Measurements from ENCODE around the gene PDLIM5. TPM values are rescaled to one million over a fixed set of nuclear protein-coding genes. Genes with fewer than 3 reads are reported as not detected.
"Not testable (repeated sequence)": the region's sequence is repeated elsewhere in the genome, so short reads cannot be mapped to it uniquely, and the experiment has no call there.

Gene PDLIM5
- total RNA-seq, 1 experiment from 2014 or later, result 35.2 TPM

DNA sequence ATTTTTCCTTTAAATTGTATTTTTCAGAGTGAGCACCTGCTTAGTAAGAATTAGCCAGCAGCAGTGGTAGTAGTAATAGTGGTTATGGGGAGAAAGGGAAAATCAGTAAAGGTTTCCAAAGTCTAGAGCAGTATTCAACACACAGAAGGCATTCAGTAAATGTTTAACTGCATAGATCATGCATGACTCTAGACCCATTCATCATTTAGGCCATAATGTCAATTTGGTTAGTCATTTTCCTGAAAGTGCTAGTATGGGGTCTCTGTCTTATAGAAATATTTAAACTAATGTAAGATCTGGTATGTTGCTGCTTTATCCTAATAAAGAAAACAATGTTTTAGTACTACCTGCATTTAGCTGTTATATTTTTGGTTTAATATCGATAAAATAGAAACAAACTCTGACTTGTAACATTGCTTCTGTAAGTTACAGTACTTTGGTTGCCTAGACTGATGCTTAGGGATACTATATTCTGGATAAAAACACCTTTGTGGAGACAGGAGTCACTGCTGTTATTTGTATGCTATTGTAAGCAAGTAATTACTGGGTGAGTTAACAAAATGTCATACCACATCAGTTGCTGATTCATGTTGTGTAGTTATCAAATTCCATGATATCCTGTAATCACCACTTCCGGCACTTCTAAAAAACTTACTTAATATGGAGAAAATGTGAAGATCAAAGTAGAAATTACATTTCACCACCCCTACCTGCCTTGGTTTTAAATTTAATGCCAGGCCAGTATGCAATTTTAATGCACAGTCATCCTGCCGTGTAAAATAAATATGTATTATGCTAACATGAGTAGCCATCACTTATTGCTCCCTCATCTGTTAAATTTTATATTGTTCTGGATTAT, 190.2 kb downstream of the PDLIM5 start:
- DNase-seq (ENCODE audit: low read depth), result peak; percentile 74
- in situ Hi-C loops (cut with HindIII; ENCODE audit: low pct_unique_long_range_greater_than_20kb, low sequenced_read_pairs), result no loop called here

DNA sequence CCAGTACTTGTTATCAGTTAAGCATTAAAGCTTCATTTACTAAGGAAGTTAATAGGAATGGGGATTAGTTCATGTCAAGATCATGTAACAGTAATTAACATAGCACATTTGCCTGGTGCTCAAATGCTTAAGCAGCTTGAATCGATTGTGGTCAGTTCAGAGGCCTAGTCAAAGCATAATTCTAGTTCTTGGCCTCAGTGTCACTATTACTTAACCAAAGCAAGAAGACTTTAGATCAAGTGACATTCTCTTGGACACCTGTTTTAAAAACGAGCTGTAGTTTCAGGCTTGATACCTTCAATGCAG, 190.8 kb downstream of the PDLIM5 start:
- in situ Hi-C loops (cut with HindIII; ENCODE audit: low pct_unique_long_range_greater_than_20kb, low sequenced_read_pairs), result no loop called here
- DNase-seq (ENCODE audit: low read depth), result no peak

DNA sequence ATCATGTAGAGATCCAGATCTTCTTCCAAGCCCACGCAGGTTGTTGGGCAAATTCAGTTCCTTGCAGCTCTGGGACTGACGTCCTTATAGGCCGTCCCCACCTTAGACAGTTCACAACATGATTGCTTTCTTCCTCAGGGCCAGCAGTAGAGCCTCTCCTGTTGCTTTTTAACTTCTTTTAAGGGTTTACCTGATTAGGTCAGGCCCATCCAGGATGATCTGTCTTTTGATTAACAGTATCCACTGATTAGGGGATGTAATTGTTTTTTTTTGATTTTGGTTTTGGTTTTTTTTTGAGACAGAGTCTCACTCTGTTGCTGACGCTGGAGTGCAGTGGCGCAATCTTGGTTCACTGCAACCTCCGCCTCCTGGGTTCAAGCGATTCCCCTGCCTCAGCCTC, 197.0 kb downstream of the PDLIM5 start:
- no peak for DNase-seq (ENCODE audit: low read depth)
- in situ Hi-C loops (cut with HindIII; ENCODE audit: low pct_unique_long_range_greater_than_20kb, low sequenced_read_pairs), result no loop called here

DNA sequence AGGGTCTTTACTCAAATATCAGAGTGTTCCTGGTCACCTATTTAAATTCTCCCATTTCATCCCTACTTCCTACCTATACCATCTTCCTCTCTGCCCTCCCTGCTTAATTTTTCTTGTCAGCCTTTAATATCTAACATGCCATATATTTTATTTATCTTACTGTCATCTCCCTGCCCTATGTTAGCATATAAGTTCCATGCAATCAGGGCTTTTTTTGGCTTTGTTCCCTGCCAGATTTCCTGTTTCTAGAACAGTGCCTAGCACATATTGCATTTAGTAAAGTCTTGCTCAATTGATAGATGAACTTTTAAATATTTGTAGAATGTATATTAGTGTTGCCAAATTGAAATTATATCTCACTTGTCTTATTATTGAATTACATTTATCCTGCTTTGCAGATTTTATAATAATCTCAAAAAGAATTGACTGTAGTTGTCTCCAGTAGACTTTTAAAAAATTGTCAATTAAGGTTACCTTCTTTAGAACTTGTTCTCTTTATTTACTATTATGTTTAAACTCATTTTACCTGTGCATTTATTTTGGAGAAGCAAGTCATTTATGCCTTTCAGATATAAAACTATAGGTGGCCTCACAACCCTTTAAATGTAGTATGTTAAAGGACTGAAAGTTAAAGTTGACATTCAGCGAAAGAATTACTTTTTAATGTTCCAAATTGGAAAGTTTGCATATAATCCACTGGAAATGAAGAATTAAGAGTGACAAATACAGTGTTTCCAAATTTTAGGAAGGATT, 197.8 kb downstream of the PDLIM5 start:
- in situ Hi-C loops (cut with HindIII; ENCODE audit: low pct_unique_long_range_greater_than_20kb, low sequenced_read_pairs), result no loop called here
- no peak for DNase-seq (ENCODE audit: low read depth)

DNA sequence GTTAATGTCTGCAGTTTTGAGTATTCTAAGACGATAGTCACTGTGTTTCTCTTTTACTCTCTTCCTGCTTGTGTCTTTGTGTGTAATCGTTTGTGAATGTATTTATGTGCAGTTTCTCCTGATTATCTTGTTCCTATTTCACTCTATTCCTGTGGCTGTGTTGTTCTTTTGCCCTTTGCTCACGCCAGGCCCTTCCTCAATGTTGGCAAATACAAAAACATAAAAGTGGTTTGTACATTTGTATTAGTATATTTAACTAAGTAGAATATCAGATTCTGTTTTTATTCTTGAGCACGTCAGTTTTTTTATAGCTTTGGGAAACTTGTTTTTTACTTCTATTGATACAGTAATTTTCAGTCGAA, 198.4 kb downstream of the PDLIM5 start:
- no peak for DNase-seq (ENCODE audit: low read depth)
- in situ Hi-C loops (cut with HindIII; ENCODE audit: low pct_unique_long_range_greater_than_20kb, low sequenced_read_pairs), result no loop called here

DNA sequence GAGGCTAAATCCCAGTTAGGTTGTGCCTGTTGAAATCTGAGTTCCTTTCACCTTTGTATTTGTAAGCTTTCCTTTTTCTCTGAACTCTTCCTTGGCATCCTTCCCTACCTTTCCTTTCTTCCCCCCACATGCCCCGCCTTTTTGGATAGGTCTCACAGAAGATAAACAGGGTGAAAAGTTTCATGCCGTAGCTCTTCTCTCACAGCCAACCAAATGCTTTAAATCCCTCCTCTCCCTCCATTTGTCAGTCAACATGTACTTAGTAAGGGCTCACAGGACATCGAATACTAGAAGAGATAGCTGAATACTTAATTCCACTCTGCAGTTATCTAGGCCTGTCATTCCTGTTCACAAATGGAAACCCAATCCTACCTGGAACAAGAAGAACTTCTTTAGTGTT, 198.9 kb downstream of the PDLIM5 start:
- no peak for DNase-seq (ENCODE audit: low read depth)
- in situ Hi-C loops (cut with HindIII; ENCODE audit: low pct_unique_long_range_greater_than_20kb, low sequenced_read_pairs), result no loop called here

DNA sequence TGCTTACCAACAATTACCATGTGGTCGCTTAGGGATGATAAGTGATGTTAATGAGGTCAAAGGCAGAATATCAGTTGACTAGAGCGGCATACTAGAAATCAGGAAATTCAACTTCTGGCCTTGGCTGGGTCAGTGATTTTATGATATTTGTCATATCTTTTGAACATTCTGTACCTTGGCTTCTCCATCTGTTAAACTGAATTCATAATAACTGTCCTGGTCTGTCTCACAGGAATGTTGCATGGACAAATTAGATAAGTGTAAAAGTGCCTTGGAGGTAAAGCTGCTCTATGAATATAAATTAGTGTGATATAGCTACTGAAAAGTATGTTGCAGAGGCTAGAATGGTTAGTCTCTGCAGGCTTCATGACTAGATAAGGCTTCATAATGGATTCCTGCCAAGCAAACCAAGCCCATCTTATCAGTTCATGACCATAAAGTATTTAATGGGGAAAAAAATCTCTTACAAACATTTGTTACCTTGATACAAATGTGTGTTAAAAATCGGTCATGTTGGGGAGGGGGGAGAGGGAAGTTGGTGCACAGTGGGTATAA, 201.4 kb downstream of the PDLIM5 start:
- in situ Hi-C loops (cut with HindIII; ENCODE audit: low pct_unique_long_range_greater_than_20kb, low sequenced_read_pairs), result no loop called here
- DNase-seq (ENCODE audit: low read depth), result peak; percentile 69

DNA sequence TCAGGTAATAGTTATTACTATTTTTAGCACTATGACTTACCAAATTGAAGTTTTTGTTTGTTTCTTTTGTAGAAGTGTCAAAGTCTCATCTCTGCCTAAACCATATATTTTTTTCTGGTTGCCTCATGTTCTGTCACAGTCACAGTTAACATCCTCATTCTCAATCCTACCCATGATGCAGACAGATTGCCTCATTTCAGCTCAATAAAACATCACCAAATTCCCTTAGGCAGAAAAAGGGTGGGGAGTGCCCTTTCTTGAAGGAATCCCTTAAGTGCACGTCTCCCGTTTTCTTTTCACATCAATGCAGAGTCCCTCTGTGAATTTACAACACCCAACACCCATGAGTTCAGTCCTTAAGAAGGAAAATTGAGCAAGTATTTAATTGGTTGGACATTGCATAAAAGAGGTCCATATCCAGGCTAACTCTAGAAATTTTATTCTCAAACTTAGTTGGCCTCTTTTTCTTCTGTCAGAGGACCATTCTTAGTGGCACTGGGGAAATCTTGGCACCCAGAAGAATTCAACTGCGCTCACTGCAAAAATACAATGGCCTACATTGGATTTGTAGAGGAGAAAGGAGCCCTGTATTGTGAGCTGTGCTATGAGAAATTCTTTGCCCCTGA, 202.4 kb downstream of the PDLIM5 start:
- in situ Hi-C loops (cut with HindIII; ENCODE audit: low pct_unique_long_range_greater_than_20kb, low sequenced_read_pairs), result no loop called here
- no peak for DNase-seq (ENCODE audit: low read depth)

DNA sequence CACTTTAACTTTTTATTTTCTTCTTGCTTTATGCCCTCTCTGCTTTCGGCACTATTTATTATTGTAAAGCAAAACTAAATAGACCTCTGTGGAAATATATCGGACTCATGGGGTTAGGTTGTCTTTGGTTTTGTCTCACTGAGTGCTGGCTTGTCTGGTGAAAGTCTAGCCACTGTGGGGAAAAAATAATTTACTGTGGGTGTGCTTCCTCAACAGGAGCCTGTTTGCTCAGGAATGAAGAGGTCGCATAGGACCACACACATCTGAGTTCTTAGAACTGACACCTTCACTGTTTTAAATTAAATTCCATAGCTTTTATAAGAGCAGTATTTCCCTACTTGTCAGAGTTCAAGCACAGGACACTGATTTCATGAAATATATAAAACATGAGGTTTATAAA, 203.0 kb downstream of the PDLIM5 start:
- DNase-seq (ENCODE audit: low read depth), result no peak

DNA sequence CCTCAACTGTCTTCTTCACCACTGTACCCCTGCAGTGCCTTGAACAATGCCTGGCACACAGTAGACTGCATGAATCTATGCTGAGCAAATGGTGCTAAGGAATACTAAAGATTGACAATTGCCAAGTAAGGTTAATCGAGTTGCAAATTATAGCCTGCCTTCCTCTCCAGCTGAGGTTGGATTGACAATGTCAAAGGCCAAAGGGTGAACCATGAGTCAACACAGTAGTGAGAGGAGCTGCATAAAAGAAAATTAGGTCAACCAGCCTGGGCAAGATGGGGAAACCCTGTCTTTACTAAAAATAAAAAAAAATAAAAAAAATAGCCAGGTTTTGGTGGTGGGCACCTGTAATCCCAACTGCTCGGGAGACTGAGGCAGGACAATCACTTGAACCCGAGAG, 208.9 kb downstream of the PDLIM5 start:
- DNase-seq (ENCODE audit: low read depth), result no peak
- in situ Hi-C loops (cut with HindIII; ENCODE audit: low pct_unique_long_range_greater_than_20kb, low sequenced_read_pairs), result no loop called here

More for the DNA sequence above, 203.0 kb downstream of the PDLIM5 start:
- in situ Hi-C loops (cut with HindIII; ENCODE audit: low pct_unique_long_range_greater_than_20kb, low sequenced_read_pairs), result no loop called here

DNA sequence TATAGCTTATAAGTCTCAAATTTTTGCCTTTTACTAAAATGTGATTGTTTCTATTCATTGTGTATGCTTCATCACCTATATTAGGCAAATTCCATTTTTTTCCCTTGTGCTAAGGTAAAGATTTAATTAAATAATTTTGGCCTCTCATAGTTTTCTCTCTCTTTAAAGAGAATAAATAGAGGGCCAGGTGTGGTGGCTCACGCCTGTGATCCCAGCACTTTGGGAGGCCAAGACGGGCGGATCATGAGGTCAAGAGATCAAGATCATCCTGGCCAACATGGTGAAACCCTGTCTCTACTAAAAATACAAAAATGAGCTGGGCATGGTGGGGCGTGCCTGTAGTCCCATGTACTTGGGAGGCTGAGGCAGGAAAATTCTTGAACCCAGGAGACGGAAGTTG, 213.3 kb downstream of the PDLIM5 start:
- DNase-seq (ENCODE audit: low read depth); in situ Hi-C loops (cut with HindIII; ENCODE audit: low pct_unique_long_range_greater_than_20kb, low sequenced_read_pairs): not testable (repeated sequence)

DNA sequence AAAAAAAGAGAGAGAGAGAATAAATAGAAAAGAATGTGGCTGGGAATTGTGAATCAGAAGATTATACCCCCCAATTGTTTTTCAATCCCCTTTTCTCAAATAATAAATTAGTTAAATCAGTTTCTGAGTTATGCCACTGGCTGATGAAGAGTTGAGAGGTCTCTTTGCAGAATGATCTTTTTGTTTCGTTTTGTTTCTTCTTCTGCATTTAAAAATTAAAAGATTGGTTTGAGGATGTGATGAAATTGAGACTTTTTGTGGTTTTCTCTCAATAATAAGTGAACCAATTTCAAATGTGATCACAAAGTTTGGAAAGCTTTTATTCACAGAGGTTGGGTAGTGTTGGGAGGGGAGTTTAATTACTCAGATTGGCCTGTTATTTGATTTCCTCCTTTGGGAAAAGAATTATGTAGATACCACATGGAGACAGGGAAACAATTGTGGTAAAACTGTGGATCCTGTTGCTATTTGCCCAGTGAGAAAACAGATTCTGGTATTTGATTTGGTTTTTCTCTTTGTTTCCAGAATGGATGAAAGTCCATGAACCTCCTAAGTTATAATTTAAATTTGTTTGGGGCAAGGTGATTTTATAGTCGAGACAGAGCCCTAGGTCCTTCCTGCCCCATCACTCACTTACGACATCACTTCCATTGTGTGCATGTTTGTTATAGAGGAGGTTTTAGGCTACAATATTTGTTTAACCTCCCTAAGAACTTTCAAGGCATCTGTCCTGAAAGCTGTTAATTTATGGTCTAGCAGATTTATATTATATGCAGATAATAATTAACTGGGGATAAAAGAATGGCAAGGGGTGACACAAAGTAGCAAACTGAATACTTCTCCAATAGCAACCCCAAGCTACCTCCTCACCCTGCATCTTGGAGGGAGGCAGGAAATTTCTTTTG, 214.0 kb downstream of the PDLIM5 start:
- peak; percentile 94 for DNase-seq (ENCODE audit: low read depth)
- in situ Hi-C loops (cut with HindIII; ENCODE audit: low pct_unique_long_range_greater_than_20kb, low sequenced_read_pairs), result no loop called here

DNA sequence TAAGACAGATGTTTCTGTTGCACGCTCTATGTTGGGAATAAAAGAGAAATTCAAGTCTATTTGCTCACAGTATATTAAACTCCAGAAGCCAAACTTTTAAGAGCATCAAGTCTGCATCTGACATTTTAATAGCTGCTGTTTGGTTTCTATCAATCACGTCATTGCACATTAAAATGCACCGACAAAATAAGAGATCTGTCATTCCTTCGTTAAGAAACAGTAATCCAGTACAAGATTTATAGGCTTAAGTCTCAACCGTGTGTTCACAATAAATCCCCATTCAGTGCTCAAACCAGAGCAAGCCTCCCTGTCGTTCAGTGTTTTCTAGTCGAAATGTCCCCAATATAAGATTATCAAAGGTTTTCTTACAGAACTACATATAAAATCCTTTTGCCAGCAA, 217.0 kb downstream of the PDLIM5 start:
- in situ Hi-C loops (cut with HindIII; ENCODE audit: low pct_unique_long_range_greater_than_20kb, low sequenced_read_pairs), result no loop called here
- no peak for DNase-seq (ENCODE audit: low read depth)

DNA sequence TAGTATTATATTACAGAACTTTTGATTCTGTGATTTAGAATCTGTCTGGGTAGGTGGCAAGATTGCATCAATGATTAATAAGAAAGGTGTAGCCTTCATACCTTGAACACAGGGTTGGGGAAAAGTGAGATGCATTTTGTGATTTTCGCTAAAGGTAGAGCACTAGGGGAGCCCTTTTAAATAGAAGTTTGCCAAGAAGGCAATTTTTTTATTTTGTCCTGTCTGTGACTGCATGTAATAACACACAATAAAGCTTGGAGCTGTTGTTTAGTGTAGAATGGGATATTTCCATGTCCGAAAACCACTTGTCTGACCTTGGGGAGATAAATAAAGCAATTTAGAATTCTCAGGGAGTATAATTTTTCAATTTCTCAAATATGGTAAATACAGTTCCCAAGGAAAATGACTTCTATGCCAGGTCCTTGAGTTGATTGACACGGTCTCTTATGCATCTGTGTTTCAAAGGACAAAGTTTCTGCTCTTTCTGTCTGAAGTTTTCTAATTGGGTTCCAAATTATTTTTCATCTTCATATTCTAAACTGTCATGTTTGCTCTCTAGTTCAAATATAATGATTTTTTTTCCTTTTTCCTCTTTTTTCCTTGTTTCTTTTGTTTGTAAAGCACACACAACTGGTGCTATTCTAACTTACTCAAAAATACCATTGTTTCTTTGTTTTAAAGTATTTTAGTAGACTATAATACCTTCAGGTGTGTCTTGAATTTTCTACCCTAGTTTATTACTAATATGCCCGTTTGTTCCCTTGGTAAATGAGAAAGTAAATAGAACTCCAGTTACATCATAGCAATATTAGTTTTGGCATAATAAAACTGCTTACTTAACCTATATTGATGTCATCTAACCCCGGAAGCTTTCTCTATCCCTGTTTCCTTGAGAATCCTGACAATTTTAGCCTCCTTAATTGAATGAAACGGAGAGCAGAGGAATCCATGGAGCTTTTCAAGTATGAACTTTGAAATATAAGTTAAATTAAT, 218.2 kb downstream of the PDLIM5 start:
- in situ Hi-C loops (cut with HindIII; ENCODE audit: low pct_unique_long_range_greater_than_20kb, low sequenced_read_pairs), result no loop called here

DNA sequence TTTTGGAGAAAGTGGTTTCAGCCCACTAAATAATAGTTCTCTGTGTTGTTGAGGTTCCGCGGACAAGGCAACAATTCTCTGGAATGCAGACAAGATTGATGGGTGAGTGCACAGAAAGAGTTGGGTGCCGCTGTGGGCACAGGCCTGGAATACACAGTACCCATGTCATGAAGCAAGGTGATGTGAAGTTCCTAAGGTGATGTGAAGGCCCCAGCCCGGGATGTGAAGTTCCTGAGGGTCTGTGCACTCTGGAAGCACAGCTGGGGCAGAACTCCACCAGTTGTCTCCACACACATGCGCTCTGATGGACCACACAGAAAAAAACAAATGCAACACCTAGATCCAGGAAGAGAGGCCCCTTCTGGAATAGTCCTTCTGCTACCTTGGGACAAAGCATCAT, 219.4 kb downstream of the PDLIM5 start:
- no peak for DNase-seq (ENCODE audit: low read depth)
- in situ Hi-C loops (cut with HindIII; ENCODE audit: low pct_unique_long_range_greater_than_20kb, low sequenced_read_pairs), result no loop called here

More for the DNA sequence above, 218.2 kb downstream of the PDLIM5 start:
- DNase-seq (ENCODE audit: low read depth), result peak; percentile 32

DNA sequence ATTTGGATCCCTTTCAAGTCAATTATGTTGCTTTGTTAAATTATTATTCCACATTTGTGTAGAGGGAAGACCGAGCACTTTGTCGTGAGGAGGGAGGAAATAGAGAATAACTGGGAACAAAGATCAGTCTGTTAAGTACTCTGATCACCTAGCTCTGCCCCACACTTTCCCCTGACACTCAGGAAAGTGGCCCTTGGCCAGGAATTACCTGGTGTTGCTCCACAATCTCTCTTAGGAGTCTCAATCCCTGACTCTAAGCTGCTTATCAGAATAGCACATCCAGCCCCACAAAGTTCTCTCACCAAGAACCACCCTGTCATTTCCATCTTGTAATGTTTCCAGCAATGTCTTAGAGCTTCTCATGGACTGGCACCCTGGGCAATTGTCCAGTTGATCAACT, 222.2 kb downstream of the PDLIM5 start:
- in situ Hi-C loops (cut with HindIII; ENCODE audit: low pct_unique_long_range_greater_than_20kb, low sequenced_read_pairs), result no loop called here
- no peak for DNase-seq (ENCODE audit: low read depth)

DNA sequence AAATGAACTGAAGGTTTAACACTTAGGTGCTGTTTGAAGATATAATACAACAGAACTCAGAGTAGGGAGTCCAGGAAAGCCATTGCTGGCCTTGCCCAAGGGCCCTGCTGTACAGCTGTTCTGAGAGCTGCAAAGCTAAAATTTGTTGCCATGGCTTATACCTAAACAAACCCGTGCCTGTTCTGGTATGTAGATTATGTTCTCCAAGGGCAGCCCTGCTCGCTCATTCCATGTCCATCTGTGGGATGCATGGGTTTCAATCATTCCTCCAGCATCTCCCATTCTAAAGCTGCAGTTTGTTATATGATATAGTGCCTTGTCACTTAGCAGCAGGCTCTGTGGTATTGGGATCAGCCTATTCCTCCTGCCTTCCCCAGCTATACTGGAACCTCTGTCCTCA, 225.2 kb downstream of the PDLIM5 start:
- DNase-seq (ENCODE audit: low read depth), result no peak
- in situ Hi-C loops (cut with HindIII; ENCODE audit: low pct_unique_long_range_greater_than_20kb, low sequenced_read_pairs), result no loop called here

Data from Caki2 (cell line).